ENCODE data around the gene RGS3. TPM values are rescaled to one million over a fixed set of nuclear protein-coding genes. Genes with fewer than 3 reads are reported as not detected.
A peak's percentile ranks its signal among the peaks of the same experiment; 100 is the strongest.

Gene RGS3
- polyA plus RNA-seq, 1 donor: 33.0 TPM

- DNase-seq: no peak
- no peak overlapping the region for H3K27ac ChIP-seq (ENCODE audit: low read length)
- H3K27me3 ChIP-seq (ENCODE audit: control insufficient read depth, insufficient read depth, low read length): no peaks in the 10 kb centered on the region
- peaks cover 3% of the 10 kb centered on the region for H3K36me3 ChIP-seq (ENCODE audit: control insufficient read depth, insufficient read depth, low read length)
- H3K4me1 ChIP-seq (ENCODE audit: control insufficient read depth, insufficient read depth, low read length): no peaks in the 10 kb centered on the region
- H3K9me3 ChIP-seq (ENCODE audit: control insufficient read depth, low read depth, low read length): peaks cover 4% of the 10 kb centered on the region
- no peak overlapping the region for H3K4me3 ChIP-seq (ENCODE audit: low read length)
- no CpG with 5 or more reads among the region's 4 CpGs for WGBS (ENCODE audit: insufficient coverage, low lambda C conversion rate)
Observed at GRCh38 chr9:113475992-113476391, 12.5 kb downstream of the RGS3 start.

- no peaks in the 10 kb centered on the region for H3K4me1 ChIP-seq (ENCODE audit: control insufficient read depth, insufficient read depth, low read length)
- H3K27ac ChIP-seq (ENCODE audit: low read length): no peak overlapping the region
- peaks cover 2% of the 10 kb centered on the region for H3K36me3 ChIP-seq (ENCODE audit: control insufficient read depth, insufficient read depth, low read length)
- WGBS (ENCODE audit: insufficient coverage, low lambda C conversion rate): no CpG with 5 or more reads among the region's 4 CpGs
- peaks cover 2% of the 10 kb centered on the region for H3K9me3 ChIP-seq (ENCODE audit: control insufficient read depth, low read depth, low read length)
- no peaks in the 10 kb centered on the region for H3K27me3 ChIP-seq (ENCODE audit: control insufficient read depth, insufficient read depth, low read length)
- H3K4me3 ChIP-seq (ENCODE audit: low read length): no peak overlapping the region
- no peak for DNase-seq
Observed at GRCh38 chr9:113476511-113476916, 13.0 kb downstream of the RGS3 start.

- WGBS (ENCODE audit: insufficient coverage, low lambda C conversion rate): no CpG with 5 or more reads among the region's 4 CpGs
- Histone ChIP-seq H3K36me3 (ENCODE audit: control insufficient read depth, insufficient read depth, low read length) (no peaks in the 10 kb centered on the region), H3K27ac (ENCODE audit: low read length) (no peak overlapping the region), H3K4me1 (ENCODE audit: control insufficient read depth, insufficient read depth, low read length) (no peaks in the 10 kb centered on the region), H3K9me3 (ENCODE audit: control insufficient read depth, low read depth, low read length) (no peaks in the 10 kb centered on the region), H3K27me3 (ENCODE audit: control insufficient read depth, insufficient read depth, low read length) (no peaks in the 10 kb centered on the region), H3K4me3 (ENCODE audit: low read length) (no peak overlapping the region)
- DNase-seq: no peak
Observed at GRCh38 chr9:113477058-113477457, 13.5 kb downstream of the RGS3 start.

GRCh38 chr9:113477661-113478060 lies 14.1 kb downstream of the RGS3 start:
- no peak for DNase-seq
- no peaks in the 10 kb centered on the region for H3K4me1 ChIP-seq (ENCODE audit: control insufficient read depth, insufficient read depth, low read length)
- no peaks in the 10 kb centered on the region for H3K27me3 ChIP-seq (ENCODE audit: control insufficient read depth, insufficient read depth, low read length)
- H3K4me3 ChIP-seq (ENCODE audit: low read length): no peak overlapping the region
- no peaks in the 10 kb centered on the region for H3K9me3 ChIP-seq (ENCODE audit: control insufficient read depth, low read depth, low read length)
- no peak overlapping the region for H3K27ac ChIP-seq (ENCODE audit: low read length)
- WGBS (ENCODE audit: insufficient coverage, low lambda C conversion rate): no CpG with 5 or more reads among the region's 5 CpGs
- H3K36me3 ChIP-seq (ENCODE audit: control insufficient read depth, insufficient read depth, low read length): no peaks in the 10 kb centered on the region

GRCh38 chr9:113479174-113479621 lies 15.7 kb downstream of the RGS3 start:
- peak; percentile 53 to 71 for DNase-seq
- WGBS (ENCODE audit: insufficient coverage, low lambda C conversion rate): no CpG with 5 or more reads among the region's 7 CpGs
- no peaks in the 10 kb centered on the region for H3K36me3 ChIP-seq (ENCODE audit: control insufficient read depth, insufficient read depth, low read length)
- H3K4me1 ChIP-seq (ENCODE audit: control insufficient read depth, insufficient read depth, low read length): no peaks in the 10 kb centered on the region
- H3K27ac ChIP-seq (ENCODE audit: low read length): no peak overlapping the region
- no peaks in the 10 kb centered on the region for H3K9me3 ChIP-seq (ENCODE audit: control insufficient read depth, low read depth, low read length)
- H3K4me3 ChIP-seq (ENCODE audit: low read length): no peak overlapping the region
- no peaks in the 10 kb centered on the region for H3K27me3 ChIP-seq (ENCODE audit: control insufficient read depth, insufficient read depth, low read length)

GRCh38 chr9:113480612-113481011 lies 17.1 kb downstream of the RGS3 start:
- WGBS (ENCODE audit: insufficient coverage, low lambda C conversion rate): no CpG with 5 or more reads among the region's 4 CpGs
- no peaks in the 10 kb centered on the region for H3K4me1 ChIP-seq (ENCODE audit: control insufficient read depth, insufficient read depth, low read length)
- no peak for DNase-seq

GRCh38 chr9:113481176-113481787 lies 17.8 kb downstream of the RGS3 start:
- Histone ChIP-seq H3K4me3 (ENCODE audit: low read length) (no peak overlapping the region), H3K27me3 (ENCODE audit: control insufficient read depth, insufficient read depth, low read length) (no peaks in the 10 kb centered on the region), H3K4me1 (ENCODE audit: control insufficient read depth, insufficient read depth, low read length) (no peaks in the 10 kb centered on the region), H3K9me3 (ENCODE audit: control insufficient read depth, low read depth, low read length) (no peaks in the 10 kb centered on the region), H3K36me3 (ENCODE audit: control insufficient read depth, insufficient read depth, low read length) (peaks cover 9% of the 10 kb centered on the region), H3K27ac (ENCODE audit: low read length) (no peak overlapping the region)
- no CpG with 5 or more reads among the region's 7 CpGs for WGBS (ENCODE audit: insufficient coverage, low lambda C conversion rate)
- DNase-seq: no peak

More at GRCh38 chr9:113480612-113481011, 17.1 kb downstream of the RGS3 start:
- no peak overlapping the region for H3K4me3 ChIP-seq (ENCODE audit: low read length)
- no peaks in the 10 kb centered on the region for H3K27me3 ChIP-seq (ENCODE audit: control insufficient read depth, insufficient read depth, low read length)
- H3K36me3 ChIP-seq (ENCODE audit: control insufficient read depth, insufficient read depth, low read length): peaks cover 3% of the 10 kb centered on the region
- H3K27ac ChIP-seq (ENCODE audit: low read length): no peak overlapping the region
- no peaks in the 10 kb centered on the region for H3K9me3 ChIP-seq (ENCODE audit: control insufficient read depth, low read depth, low read length)

GRCh38 chr9:113482341-113482740 lies 18.8 kb downstream of the RGS3 start:
- DNase-seq: no peak
- peaks cover 12% of the 10 kb centered on the region for H3K36me3 ChIP-seq (ENCODE audit: control insufficient read depth, insufficient read depth, low read length)
- H3K9me3 ChIP-seq (ENCODE audit: control insufficient read depth, low read depth, low read length): no peaks in the 10 kb centered on the region
- no peak overlapping the region for H3K4me3 ChIP-seq (ENCODE audit: low read length)
- H3K4me1 ChIP-seq (ENCODE audit: control insufficient read depth, insufficient read depth, low read length): no peaks in the 10 kb centered on the region
- no peaks in the 10 kb centered on the region for H3K27me3 ChIP-seq (ENCODE audit: control insufficient read depth, insufficient read depth, low read length)
- no peak overlapping the region for H3K27ac ChIP-seq (ENCODE audit: low read length)
- WGBS (ENCODE audit: insufficient coverage, low lambda C conversion rate): no CpG with 5 or more reads among the region's 10 CpGs

- no peaks in the 10 kb centered on the region for H3K4me1 ChIP-seq (ENCODE audit: control insufficient read depth, insufficient read depth, low read length)
Observed at GRCh38 chr9:113482991-113483675, 19.6 kb downstream of the RGS3 start.

GRCh38 chr9:113483676-113484257 lies 20.2 kb downstream of the RGS3 start:
- Histone ChIP-seq H3K4me1 (ENCODE audit: control insufficient read depth, insufficient read depth, low read length) (no peaks in the 10 kb centered on the region), H3K9me3 (ENCODE audit: control insufficient read depth, low read depth, low read length) (no peaks in the 10 kb centered on the region), H3K27me3 (ENCODE audit: control insufficient read depth, insufficient read depth, low read length) (no peaks in the 10 kb centered on the region), H3K27ac (ENCODE audit: low read length) (no peak overlapping the region), H3K4me3 (ENCODE audit: low read length) (no peak overlapping the region), H3K36me3 (ENCODE audit: control insufficient read depth, insufficient read depth, low read length) (peaks cover 15% of the 10 kb centered on the region)
- no peak for DNase-seq
- WGBS (ENCODE audit: insufficient coverage, low lambda C conversion rate): 100% methylated on average over 1 of the region's 9 CpGs

More at GRCh38 chr9:113482991-113483675, 19.6 kb downstream of the RGS3 start:
- DNase-seq: no peak
- H3K27ac ChIP-seq (ENCODE audit: low read length): no peak overlapping the region
- H3K27me3 ChIP-seq (ENCODE audit: control insufficient read depth, insufficient read depth, low read length): no peaks in the 10 kb centered on the region
- H3K4me3 ChIP-seq (ENCODE audit: low read length): no peak overlapping the region
- WGBS (ENCODE audit: insufficient coverage, low lambda C conversion rate): no CpG with 5 or more reads among the region's 6 CpGs
- H3K9me3 ChIP-seq (ENCODE audit: control insufficient read depth, low read depth, low read length): no peaks in the 10 kb centered on the region
- H3K36me3 ChIP-seq (ENCODE audit: control insufficient read depth, insufficient read depth, low read length): peaks cover 15% of the 10 kb centered on the region
